Pons (tissue), 1 donor: ENCODE results near the gene COX19.

ENCODE experiments used
- DNase-seq: peaks from one replicate; pipeline ENCODE4 v3.0.0-alpha.2; 2016; ENCODE audit warnings: low spot score

The COX19 gene, protein sequence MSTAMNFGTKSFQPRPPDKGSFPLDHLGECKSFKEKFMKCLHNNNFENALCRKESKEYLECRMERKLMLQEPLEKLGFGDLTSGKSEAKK

DNA sequence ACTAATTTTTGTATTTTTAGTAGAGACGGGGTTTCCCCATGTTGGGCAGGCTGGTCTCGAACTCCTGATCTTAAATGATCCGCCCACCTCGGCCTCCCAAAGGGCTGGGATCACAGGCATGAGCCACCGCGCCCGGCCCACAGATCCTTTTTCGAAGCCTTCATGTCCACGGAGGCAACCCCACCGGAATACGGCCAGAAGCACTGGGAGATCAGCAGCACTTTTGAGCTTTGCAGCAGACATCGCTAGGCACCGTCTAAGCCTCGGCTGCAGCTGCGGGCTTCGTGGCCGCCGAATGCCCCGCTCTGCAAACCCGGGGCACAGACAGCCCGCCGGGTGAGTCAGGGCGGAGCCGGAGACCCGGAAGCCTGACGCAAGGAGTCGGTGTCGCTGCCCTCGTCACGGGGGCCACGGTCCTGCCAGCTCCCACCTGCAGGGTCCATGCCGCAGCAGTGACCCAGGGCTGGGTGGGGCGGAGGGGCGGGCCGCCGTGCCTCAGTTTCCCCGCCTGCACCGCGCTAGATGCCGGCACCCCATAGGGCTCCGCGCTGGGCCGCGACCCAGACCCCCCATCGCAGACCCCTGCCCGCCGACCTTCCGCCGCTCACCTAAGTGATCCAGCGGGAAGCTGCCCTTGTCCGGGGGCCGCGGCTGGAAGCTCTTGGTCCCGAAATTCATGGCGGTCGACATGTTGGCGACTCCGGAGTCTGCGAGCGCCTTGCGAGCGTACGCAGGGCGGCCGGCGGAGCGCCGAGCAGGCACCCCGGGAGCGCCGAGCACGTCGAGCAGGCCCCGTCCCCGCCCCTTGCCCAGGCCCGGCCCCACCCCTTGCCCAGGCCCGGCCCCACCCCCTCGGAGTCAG, at the start of gene COX19:
COX19 (minus strand) TSS at position 730 of the 862 bp plus-strand sequence; CDS start at position 690, 40 bp downstream.
- DNase-seq, result peak; percentile 55

DNA sequence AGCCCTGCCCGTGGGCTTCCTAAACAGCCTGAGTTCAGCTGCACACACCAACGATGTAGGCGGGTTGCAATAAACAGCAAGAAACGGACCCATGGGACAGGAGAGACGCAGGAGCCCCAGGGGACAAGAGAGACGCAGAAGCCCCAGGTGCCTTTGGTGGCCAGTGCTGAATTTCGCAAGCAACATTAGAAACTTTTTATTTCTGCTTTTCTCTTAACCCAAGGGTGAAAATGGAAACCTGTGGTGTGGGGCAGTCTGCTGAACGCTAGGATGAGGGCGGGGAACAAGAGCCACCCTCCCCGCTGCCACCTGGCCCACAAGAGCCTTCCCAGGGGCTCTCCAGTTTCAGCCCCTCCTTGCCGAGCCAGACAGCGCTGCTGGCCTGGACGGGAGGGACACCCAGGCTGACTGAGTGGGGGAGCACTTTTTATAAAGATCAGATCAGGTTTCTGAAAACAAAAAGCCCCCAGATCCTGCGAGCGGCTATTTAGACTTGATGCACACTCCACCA, 49.0 kb upstream of the COX19 start:
- no peak for DNase-seq

DNA sequence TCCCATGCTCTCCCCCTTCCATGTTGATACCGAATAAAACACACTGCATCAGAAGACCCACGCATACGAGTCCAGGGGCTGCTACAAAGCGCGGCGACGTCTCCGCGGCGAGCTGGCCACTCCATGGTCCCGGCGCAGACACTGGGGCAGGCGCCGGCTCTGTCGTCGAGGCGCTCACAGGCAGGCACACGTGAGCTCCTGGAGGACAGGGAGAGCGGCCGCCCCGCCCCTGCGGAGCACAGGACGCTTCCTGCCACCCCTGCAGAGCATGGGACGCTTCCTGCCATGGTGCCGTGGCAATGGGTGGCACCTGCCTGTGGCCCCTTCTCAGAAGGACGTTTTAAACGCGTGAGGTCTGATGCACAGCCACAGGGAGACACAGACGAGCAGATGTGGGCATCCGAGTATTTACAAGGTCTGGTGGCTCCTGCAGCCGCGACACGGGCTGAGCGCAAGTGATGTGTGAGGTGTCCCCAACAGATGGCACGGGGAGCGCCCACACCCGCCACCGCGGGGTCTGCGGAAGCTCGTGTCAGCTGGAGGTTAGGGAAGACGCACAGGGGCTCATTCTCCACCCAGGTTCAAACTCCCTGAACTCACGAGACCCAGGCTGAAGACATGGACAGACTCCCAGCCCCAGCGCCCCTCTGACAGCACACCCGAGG, 47.6 kb upstream of the COX19 start:
- no peak for DNase-seq

- DNase-seq, result no peak
Measured at GRCh38 chr7:1022356-1022755, 47.0 kb upstream of the COX19 start.

GRCh38 chr7:1021931-1022330, 46.6 kb upstream of the COX19 start:
- DNase-seq, result no peak

DNA sequence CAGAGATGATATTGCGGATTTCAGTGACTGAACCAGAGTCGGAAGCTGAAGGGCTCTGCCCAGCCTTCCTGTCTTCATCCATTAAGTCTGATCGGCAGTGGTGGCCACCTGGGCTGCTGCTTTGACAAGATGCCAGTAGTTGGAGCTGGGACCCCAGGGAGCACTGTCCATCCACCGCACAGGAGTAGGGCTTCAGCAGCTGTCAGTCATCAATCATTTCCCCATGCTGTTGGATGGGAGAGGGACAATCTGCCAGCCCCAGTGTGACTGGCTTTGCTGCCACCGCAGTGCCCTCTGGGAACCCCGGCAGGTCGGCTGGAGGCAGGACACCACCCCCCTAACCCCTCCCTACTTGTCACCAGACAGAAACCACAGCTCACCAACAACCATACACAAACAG, 46.0 kb upstream of the COX19 start:
- DNase-seq, result no peak

DNA sequence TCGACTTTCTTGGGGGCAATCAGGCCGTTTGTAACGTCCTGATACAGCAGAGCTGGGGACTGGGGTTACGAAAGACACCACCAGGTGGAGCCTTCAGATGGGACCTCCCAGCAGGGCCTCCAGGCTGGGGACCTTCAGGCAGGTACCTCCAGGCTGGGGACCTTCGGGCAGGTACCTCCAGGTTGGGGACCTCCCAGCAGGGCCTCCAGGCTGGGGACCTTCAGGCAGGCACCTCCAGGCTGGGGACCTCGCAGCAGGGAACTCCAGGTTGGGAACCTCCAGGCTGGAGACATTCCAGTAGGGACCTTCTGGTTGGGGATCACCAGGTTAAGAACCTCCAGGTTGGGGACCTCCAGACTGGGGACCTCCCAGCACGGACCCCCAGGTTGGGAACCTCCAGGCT, 45.5 kb upstream of the COX19 start:
- no peak for DNase-seq

DNA sequence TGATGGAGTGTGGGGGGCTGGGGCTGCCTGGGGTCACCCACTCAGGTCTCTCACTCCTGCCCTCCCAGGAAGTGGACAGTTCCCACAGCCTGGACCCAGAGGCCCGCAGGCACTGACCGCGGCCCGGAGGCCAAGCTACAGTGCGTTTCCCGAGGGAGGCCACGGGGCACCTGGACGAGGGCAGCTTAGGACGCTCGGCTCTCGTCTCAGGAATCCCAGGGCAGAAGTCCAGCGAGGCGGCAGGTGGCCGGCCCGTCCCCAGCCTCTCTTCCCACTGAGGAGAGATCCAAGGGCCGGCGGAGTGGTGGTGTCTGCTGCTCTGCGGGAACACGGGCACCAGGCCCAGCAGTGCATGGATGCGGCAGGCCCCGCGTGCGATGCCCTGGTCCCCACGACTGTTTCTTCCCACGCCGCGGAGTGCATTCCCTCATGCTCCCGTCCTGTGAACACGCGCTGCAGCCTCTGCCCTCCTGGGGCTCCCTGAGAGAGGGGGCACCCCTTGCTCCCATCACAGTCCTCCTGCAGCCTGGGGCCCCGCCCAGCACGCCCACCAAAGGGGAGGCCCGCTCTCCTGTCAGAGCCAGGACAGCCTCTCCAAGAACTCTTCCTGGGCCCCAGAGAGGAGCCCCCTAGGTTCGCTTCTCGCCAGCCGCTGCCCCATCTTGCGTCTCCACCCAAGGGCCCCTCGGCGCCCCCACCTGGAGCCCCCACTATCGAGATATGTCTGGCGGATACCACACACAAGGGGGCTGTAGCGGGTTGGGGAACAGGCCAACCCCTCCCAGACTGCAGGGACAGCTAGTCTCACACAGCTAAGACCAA, 44.7 kb upstream of the COX19 start:
- no peak for DNase-seq

- no peak for DNase-seq
Measured at GRCh38 chr7:1019255-1019785, 44.0 kb upstream of the COX19 start.

GRCh38 chr7:1018334-1018695, 43.0 kb upstream of the COX19 start:
- DNase-seq, result no peak

DNA sequence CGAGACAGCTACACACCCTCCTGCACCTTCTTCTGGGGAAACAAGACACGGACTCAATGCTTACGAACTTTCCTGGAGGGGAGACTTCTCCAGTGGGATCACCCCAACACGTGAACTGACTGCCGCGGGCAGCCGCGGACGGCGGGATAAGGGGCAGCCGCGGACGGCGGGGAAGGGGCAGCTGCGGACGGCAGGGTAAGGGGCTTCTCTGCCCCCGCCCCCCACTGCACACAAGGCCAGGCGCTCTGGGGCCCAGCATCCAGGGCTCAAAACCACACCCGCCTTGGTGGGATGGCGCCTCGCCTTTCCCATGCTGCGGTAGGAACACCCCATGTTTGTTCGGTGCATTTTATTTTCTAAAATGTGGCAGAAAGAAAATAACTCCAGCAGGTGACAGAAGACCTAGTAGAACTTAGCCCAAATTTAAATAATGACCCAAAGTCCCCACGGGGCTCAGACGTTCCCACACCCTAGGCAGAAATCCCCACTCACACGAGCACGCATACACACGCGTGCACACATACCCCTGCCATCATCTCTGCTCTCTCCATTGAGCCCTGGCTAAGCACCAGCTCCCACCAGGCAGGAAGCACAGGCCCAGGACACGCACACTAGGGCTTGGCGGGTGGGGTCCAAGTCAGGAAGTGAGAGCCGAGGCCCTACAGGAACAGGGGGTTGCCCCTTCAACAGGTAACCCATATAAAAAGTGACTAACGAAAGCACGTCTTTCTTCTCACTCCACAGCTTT, 42.4 kb upstream of the COX19 start:
- DNase-seq, result no peak

DNA sequence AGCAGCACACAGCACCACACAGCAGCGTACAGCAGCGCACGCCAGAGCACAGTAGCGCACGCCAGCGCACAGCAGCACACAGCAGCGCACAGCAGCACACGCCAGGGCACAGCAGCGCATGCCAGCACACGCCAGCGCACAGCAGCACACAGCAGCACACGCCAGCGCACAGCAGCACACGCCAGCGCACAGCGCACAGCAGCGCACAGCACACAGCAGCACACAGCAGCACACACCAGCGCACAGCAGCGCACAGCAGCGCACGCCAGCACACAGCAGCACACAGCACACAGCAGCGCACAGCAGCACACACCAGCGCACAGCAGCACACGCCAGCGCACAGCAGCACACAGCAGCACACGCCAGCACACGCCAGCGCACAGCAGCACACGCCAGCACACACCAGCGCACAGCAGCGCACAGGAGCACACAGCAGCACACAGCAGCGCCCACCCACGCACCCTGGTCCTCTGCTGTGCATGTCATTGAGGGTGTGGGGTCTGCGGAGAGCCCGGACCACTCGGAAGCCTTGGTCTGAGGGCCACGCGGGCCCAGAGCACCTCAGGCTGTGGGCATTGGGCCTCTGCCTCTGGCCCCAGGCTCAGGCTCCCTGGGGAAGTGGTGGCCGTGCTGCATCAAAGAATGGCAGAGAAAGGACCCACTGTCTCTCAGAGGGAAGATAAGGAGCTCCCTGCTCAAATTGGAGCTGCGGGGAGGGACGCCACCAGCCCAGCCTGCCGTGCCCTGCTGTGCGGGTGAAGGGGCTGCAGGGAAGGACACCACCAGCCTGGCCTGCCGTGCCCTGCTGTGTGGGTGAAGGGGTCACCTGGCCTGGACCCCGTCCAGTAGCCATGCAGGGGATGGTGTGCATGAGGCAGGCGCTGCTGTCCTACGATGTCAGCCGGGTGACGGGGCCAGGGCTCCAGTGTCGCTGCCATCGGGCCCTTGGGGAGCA, 41.5 kb upstream of the COX19 start:
- DNase-seq, result no peak

DNA sequence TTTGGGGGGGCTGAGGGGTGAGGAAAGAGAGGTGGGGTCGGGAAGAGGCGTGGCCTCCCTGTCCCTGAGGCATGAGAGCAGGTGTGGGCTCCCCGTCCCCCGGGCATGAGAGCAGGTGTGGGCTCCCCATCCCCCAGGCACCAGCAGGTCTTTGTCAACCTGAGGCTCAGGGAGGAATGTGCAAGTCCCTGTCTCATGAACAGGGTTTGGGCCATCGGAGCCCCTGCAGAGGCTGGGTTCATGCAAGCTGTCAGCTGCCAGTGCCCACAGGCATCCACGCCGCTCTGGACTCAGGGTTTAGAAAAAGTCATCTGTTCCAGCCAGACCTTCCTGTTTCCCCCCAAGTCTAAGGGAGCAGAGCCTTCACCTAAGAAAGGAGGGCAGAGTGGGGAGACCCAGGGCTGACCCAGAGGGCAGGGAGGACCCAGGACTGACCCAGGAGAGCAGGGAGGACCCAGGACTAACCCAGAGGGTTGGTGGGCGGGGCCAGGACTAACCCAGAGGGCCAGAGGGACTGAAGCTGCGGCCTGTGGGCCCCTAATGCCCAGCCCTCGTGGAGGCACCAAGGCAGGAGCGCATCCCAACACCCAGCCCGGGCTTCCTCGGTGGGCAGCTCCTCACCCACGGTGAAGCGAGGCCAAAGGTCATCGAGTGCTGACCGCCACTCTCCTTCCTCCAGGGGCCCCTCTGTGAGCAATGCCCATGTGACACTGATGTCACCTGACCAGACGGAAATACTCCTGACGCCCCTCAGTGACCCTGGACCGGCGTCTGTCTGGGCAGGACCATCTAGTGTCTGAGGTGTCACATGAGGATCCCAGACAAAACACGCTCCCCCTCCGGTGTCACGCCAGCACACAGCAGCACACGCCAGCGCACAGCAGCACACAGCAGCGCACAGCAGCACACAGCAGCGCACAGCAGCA, 40.1 kb upstream of the COX19 start:
- DNase-seq, result no peak

DNA sequence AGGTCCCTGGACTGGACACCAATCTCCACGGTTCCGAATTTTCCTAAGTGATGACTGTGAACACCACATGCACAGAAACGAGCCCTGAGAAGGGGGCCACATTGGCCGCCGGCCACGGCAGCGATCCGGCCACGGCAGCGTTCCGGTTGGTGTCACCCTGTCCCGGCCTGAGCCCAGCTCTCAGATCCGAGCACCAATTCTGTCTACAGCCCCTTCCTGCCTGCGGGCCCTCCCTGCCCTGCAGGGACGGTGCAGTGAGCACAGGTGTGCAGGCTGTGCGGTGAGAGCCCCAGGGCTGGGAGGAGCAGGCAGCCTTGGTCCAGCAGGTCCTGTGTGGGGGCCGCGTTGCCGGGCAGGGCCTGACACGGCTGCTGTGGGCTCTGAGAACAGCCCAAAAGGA, 39.3 kb upstream of the COX19 start:
- DNase-seq, result no peak

GRCh38 chr7:1013581-1013980, 38.2 kb upstream of the COX19 start:
- no peak for DNase-seq

DNA sequence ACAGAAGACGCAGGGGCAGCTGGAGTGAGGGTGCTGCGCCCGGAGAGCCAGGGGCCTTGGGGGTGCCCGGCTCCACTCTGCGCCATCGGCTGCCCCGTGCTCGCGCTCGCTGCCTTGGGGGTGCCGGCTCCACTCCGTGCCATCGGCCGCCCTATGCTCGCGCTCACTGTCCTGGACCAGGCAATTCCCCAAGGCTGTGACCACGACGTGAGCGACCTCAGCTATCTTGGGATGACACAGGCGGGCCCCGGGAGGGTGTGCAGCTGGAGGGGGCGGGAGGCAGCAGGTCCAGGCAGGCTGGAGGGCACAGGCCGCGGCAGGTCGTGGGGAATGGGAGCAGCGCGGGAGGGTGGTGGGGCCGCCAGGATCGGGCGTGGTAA, 37.4 kb upstream of the COX19 start:
- DNase-seq, result no peak

DNA sequence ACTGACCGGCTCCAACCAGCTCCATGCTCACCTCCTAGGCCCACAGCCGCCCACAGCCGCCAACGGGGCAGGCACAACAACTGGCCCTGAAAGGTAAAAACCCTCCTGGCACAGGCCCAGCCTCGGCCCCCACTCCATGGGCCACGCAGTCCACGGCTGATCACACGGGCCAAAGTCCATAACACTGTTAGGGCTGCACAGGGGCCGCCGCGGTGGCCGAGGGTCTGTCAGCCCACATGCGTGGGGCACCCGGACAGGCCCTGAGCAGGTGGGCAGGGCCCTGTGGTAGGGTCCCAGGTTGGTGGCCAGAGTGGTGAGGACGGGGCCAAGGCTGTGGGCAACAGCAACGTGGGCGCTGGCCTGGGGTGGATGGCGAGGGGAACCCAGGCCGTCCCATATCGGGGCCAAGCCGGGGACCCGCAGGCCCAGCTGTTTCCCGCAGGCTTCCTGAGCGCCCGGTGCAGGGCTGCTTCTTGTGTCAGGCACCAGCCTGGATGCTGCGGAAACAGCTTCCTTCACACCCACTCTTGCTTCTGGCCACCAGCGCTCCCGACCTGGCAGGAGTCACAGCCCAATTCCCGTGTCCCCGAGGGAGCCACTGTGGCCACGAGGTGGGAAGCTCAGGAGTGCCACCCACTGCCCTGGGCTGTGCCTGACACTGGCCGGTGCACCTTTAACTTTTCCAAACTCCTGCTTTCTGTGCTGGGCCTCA, 36.8 kb upstream of the COX19 start:
- no peak for DNase-seq

GRCh38 chr7:1011297-1012003, 36.1 kb upstream of the COX19 start:
- no peak for DNase-seq
